HEK293 (cell line): Measurements from ENCODE around the gene LARP1.

Source experiments
- CTCF ChIP-seq: fragments of 450-650 bp; formaldehyde crosslinking; IDR thresholded peaks from 2 replicates; pipeline ENCODE4 v1.5.1; 2016; ENCODE audit warnings: missing biosample characterization, missing genetic modification characterization
- OSR2 ChIP-seq: fragments of 450-650 bp; formaldehyde crosslinking; IDR thresholded peaks from 2 replicates; pipeline ENCODE4 v1.5.1; 2016; ENCODE audit warnings: missing biosample characterization, missing genetic modification characterization
- PRDM1 ChIP-seq: fragments of 450-650 bp; formaldehyde crosslinking; IDR thresholded peaks from 2 replicates; pipeline ENCODE4; 2016; ENCODE audit warnings: missing biosample characterization, missing genetic modification characterization
- ZNF274 ChIP-seq, 2 experiments: fragments of 200-500 bp in 1 of 2; fragments of 450-650 bp in 1 of 2; sonication (Bioruptor generic) in 1 of 2; formaldehyde crosslinking in 1 of 2; IDR thresholded peaks; 2 replicates each; pipeline versions ENCODE4 v1.5.1 to v1.6.1; 2014 to 2016; ENCODE audit warnings: borderline replicate concordance in 1 of 2, inconsistent platforms in 1 of 2, low read length in 1 of 2, missing biosample characterization in 1 of 2, missing genetic modification characterization in 1 of 2
- ZNF510 ChIP-seq: fragments of 450-650 bp; formaldehyde crosslinking; IDR thresholded peaks from 2 replicates; pipeline ENCODE4 v1.5.1; 2018; ENCODE audit warnings: mild to moderate bottlenecking, missing genetic modification characterization, missing biosample characterization; ENCODE audit not compliant: insufficient replicate concordance
- ZNF639 ChIP-seq: fragments of 450-650 bp; formaldehyde crosslinking; IDR thresholded peaks from 2 replicates; pipeline ENCODE4 v1.5.1; 2016; ENCODE audit warnings: missing biosample characterization, missing genetic modification characterization
- ZNF777 ChIP-seq: fragments of 450-650 bp; formaldehyde crosslinking; IDR thresholded peaks from 2 replicates; pipeline ENCODE4 v1.5.1; 2017; ENCODE audit warnings: missing biosample characterization, missing genetic modification characterization, borderline replicate concordance

GRCh38 chr5:154707641-154708040 lies 47.5 kb upstream of the LARP1 start:
- no peak for TF ChIP-seq ZNF274 (IDR thresholded peaks at IDR 0.05; ENCODE audit: low read length)
- no peak for TF ChIP-seq ZNF274 (tag by site-specific recombination; IDR thresholded peaks at IDR 0.05; ENCODE audit: borderline replicate concordance)
- TF ChIP-seq CTCF, result no peak
- TF ChIP-seq PRDM1 (tag by site-specific recombination), result no peak
- no peak for TF ChIP-seq ZNF777 (tag by site-specific recombination)
- TF ChIP-seq OSR2 (tag by site-specific recombination), result no peak
- no peak for TF ChIP-seq ZNF639 (tag by site-specific recombination)
- no peak for TF ChIP-seq ZNF510 (tag by site-specific recombination)
